ENCODE results near the gene PCDHB11.
"Not testable (repeated sequence)": the region's sequence is repeated elsewhere in the genome, so short reads cannot be mapped to it uniquely, and the experiment has no call there.

The PCDHB11 gene

GRCh38 chr5:141246971-141247370 lies 47.5 kb downstream of the PCDHB11 start:
- DNase-seq = not testable (repeated sequence)

GRCh38 chr5:141247434-141247833 lies 48.0 kb downstream of the PCDHB11 start:
- DNase-seq = not testable (repeated sequence)

- DNase-seq = no peak
Observed at GRCh38 chr5:141250576-141250975, 51.1 kb downstream of the PCDHB11 start.

Measured in NCI-H446 (cell line).